Endothelial cell of umbilical vein (primary cell): Measurements from ENCODE around the gene CDCP1. TPM values are rescaled to one million over a fixed set of nuclear protein-coding genes. Genes with fewer than 3 reads are reported as not detected.

Experiments
- BruUV-seq: library from RNA; stranded (reverse); fragments of 400-500 nt; replicated peaks from 2 replicates; lab custom pipeline; 2021; lab: Mats Ljungman, UMichigan
- CTCF ChIA-PET: fragments of 300-600, 350-600 bp; sonication (Branson Sonifier 250); formaldehyde crosslinking; loops from one replicate; lab custom pipeline; 2021; ENCODE audit warnings: antibody characterized with exemption, inconsistent platforms; lab: Charles Lee
- POLR2A ChIA-PET: fragments of 300-600, 350-600 bp; sonication (Branson Sonifier 250); formaldehyde crosslinking; loops from one replicate; lab custom pipeline; 2021; ENCODE audit warnings: antibody characterized with exemption, inconsistent platforms; lab: Charles Lee
- DNase-seq: peaks from one replicate; pipeline ENCODE4 v3.0.0-alpha.2; 2011; ENCODE audit warnings: low read depth, low spot score
- FAIRE-seq: peaks from 2 replicates; lab custom pipeline; 2011; peaks lifted over from hg19 to GRCh38; lab: Jason Lieb, UNC
- H2AFZ ChIP-seq: 2 replicates; pipeline ENCODE4 v1.6.0; 2012; ENCODE audit warnings: low read depth, low read length, control low read depth, inconsistent platforms
- H3K27ac ChIP-seq: 2 replicates; pipeline ENCODE4 v1.5.1; 2011; ENCODE audit warnings: low read depth, mild to moderate bottlenecking, control low read depth, low read length, moderate library complexity; ENCODE audit not compliant: insufficient read depth
- H3K27me3 ChIP-seq, 2 experiments: 2 replicates each; pipeline versions ENCODE4 v1.6.0 to v1.6.1; 2011; ENCODE audit warnings: low read length in 2 of 2, mixed read lengths in 1 of 2; ENCODE audit not compliant: control insufficient read depth in 2 of 2, insufficient read depth in 2 of 2
- H3K36me3 ChIP-seq, 2 experiments: 2 replicates in 1 of 2; 3 replicates in 1 of 2; pipeline ENCODE4 v1.5.1; 2011; ENCODE audit warnings: low read length in 2 of 2, mild to moderate bottlenecking in 1 of 2, moderate library complexity in 1 of 2; ENCODE audit not compliant: control insufficient read depth in 2 of 2, insufficient read depth in 2 of 2; ENCODE audit errors: extremely low read depth in 1 of 2
- H3K4me1 ChIP-seq: 3 replicates; pipeline ENCODE4 v1.5.1; 2011; ENCODE audit warnings: mild to moderate bottlenecking, low read length; ENCODE audit not compliant: control insufficient read depth, insufficient read depth; ENCODE audit errors: extremely low read depth
- H3K4me2 ChIP-seq: 2 replicates; pipeline ENCODE4 v1.6.1; 2011; ENCODE audit warnings: low read length, control low read depth, mixed read lengths; ENCODE audit not compliant: insufficient read depth
- H3K4me3 ChIP-seq, 3 experiments: fragments of 200-600 bp in 1 of 3; sonication (generic), shearing (Covaris generic) in 1 of 3; replicated peaks in 1 of 3; 2 replicates each; pipeline ENCODE4 v1.5.1; 2011 to 2016; ENCODE audit warnings: control low read depth in 3 of 3, low read length in 3 of 3, mild to moderate bottlenecking in 2 of 3, inconsistent platforms in 1 of 3, low read depth in 1 of 3, moderate library complexity in 1 of 3; ENCODE audit not compliant: insufficient read depth in 1 of 3
- H3K79me2 ChIP-seq: 2 replicates; pipeline ENCODE4 v1.6.0; 2012; ENCODE audit warnings: low read length, inconsistent platforms; ENCODE audit not compliant: control insufficient read depth, insufficient read depth
- H3K9ac ChIP-seq: replicated peaks from 2 replicates; pipeline ENCODE3; 2011; ENCODE audit warnings: low read length, control low read depth; ENCODE audit not compliant: insufficient read depth; ENCODE audit errors: extremely low read depth
- H3K9me1 ChIP-seq: replicated peaks from 3 replicates; pipeline ENCODE4 v1.6.0; 2011; ENCODE audit warnings: mild to moderate bottlenecking, low read length; ENCODE audit not compliant: control insufficient read depth, insufficient read depth; ENCODE audit errors: extremely low read depth
- H3K9me3 ChIP-seq: replicated peaks from 2 replicates; pipeline ENCODE4 v1.5.1; 2012; ENCODE audit warnings: low read length, inconsistent platforms; ENCODE audit not compliant: control insufficient read depth, insufficient read depth
- H4K20me1 ChIP-seq: replicated peaks from 2 replicates; pipeline ENCODE3; 2011; ENCODE audit warnings: mild to moderate bottlenecking, low read length; ENCODE audit not compliant: control insufficient read depth, insufficient read depth; ENCODE audit errors: extremely low read depth
- CTCF ChIP-seq, 2 donors: IDR thresholded peaks; 1 replicate in 1 of 2; 2 replicates in 1 of 2; pipeline ENCODE4 v1.5.1; 2011; ENCODE audit warnings: low read length in 2 of 2, mild to moderate bottlenecking in 2 of 2, moderate library complexity in 2 of 2, control low read depth in 1 of 2, inconsistent platforms in 1 of 2, low read depth in 1 of 2; ENCODE audit not compliant: insufficient read depth in 1 of 2; ENCODE audit errors: extremely low read depth in 1 of 2
- EZH2 ChIP-seq: IDR thresholded peaks from 2 replicates; pipeline ENCODE4 v1.6.1; 2012; ENCODE audit warnings: borderline replicate concordance, low read depth, mild to moderate bottlenecking, moderate library complexity, low read length, inconsistent platforms; ENCODE audit not compliant: severe bottlenecking
- FOS ChIP-seq: IDR thresholded peaks from 2 replicates; pipeline ENCODE4 v1.6.1; 2011; ENCODE audit warnings: mild to moderate bottlenecking, low read length, moderate library complexity, borderline replicate concordance; ENCODE audit not compliant: insufficient read depth
- GATA2 ChIP-seq: IDR thresholded peaks from 2 replicates; pipeline ENCODE4 v1.7.0; 2011; ENCODE audit warnings: low read depth, mild to moderate bottlenecking, moderate library complexity, mixed read lengths, low read length; ENCODE audit not compliant: insufficient read length, insufficient read depth
- JUN ChIP-seq: IDR thresholded peaks from 2 replicates; pipeline ENCODE4 v1.6.1; 2011; ENCODE audit warnings: borderline replicate concordance, low read depth; ENCODE audit not compliant: insufficient read length, insufficient read depth
- MAX ChIP-seq: IDR thresholded peaks from 2 replicates; pipeline ENCODE4 v1.6.1; 2011; ENCODE audit not compliant: insufficient read depth, insufficient read length
- MYC ChIP-seq: IDR thresholded peaks from one replicate; pipeline ENCODE4 v1.6.1; 2011; ENCODE audit warnings: mild to moderate bottlenecking, low read depth, low read length
- POLR2A ChIP-seq: IDR thresholded peaks from 2 replicates; pipeline ENCODE4 v1.6.1; 2012; ENCODE audit warnings: low read depth, mild to moderate bottlenecking, control low read depth, low read length
- POLR2AphosphoS5 ChIP-seq: IDR thresholded peaks from 2 replicates; pipeline ENCODE4 v1.6.1; 2012; ENCODE audit warnings: low read depth, mild to moderate bottlenecking, control low read depth, low read length, moderate library complexity; ENCODE audit not compliant: insufficient read depth
- dilution Hi-C: fragments of 300-500 bp; cut with MboI; formaldehyde crosslinking; loops from one replicate; pipeline ENCODE4 v1.15.0; 2019; ENCODE audit warnings: low sequenced_read_pairs; ENCODE audit not compliant: extremely low pct_ligation_motif_present
- intact Hi-C: fragments of 100-400 bp; cut with micrococcal nuclease; formaldehyde crosslinking; loops from one replicate; pipeline ENCODE4 v1.10.0; 2022
- polyA plus RNA-seq, 4 experiments: library from polyadenylated mRNA; depleted of rRNA in 3 of 4; stranded (reverse) in 3 of 4; unstranded in 1 of 4; fragments of >200 nt; gene quantifications; 2 replicates each; pipeline versions ENCODE4 v1.2.1 to v1.2.3, GENCODE V29; 2011 to 2012; ENCODE audit warnings: missing spikeins in 1 of 4
- total RNA-seq: library from RNA; stranded (reverse); gene quantifications from 2 replicates; pipeline ENCODE4 v1.2.3, GENCODE V29; 2021

The CDCP1 gene
- total and polyA plus RNA-seq, 2 donors (not counting 3 experiments of a cell fraction or from before 2014, with no cell fraction given) = 0.01 to 0.22 TPM

GRCh38 chr3:45180899-45181298, 34.7 kb upstream of the CDCP1 start:
- Histone ChIP-seq H3K4me2 (no peak overlapping the region), H3K9me3 (no peaks in the 10 kb centered on the region), H3K4me1 (no peaks in the 10 kb centered on the region), H3K36me3 (no peaks in the 10 kb centered on the region), H3K9ac (no peak overlapping the region), H3K27me3 (peaks cover 0 to 2% of the 10 kb centered on the region in 2 experiments), H3K4me3 (no peak overlapping the region), H2AFZ (no peak overlapping the region), H3K27ac (no peak overlapping the region), H3K79me2 (no peaks in the 10 kb centered on the region), H3K9me1 (no peaks in the 10 kb centered on the region), H4K20me1 (no peaks in the 10 kb centered on the region)
- ChIA-PET POLR2A (no interaction called here), CTCF (interaction anchor here (0.8 kb wide), 1 partner anchor 29 kb away, joined by 4 read pairs; no protein-coding TSS in a partner anchor)
- dilution Hi-C loops = no loop called here
- no peak for TF ChIP-seq EZH2
- no peak for TF ChIP-seq POLR2AphosphoS5
- TF ChIP-seq CTCF (IDR thresholded peaks at IDR 0.05; ENCODE audit: extremely low read depth in 1 of 2, insufficient read depth in 1 of 2, low read depth in 1 of 2, low read length in 2 of 2) = no peak
- TF ChIP-seq JUN = no peak
- no peak for TF ChIP-seq GATA2
- no peak for TF ChIP-seq MYC
- TF ChIP-seq POLR2A = no peak
- no peak for TF ChIP-seq MAX
- no peak for TF ChIP-seq FOS
- DNase-seq (no peak), FAIRE-seq (no peak)
- intact Hi-C loops = no loop called here
- BruUV-seq = no TSS peak
